Measurements from ENCODE around the gene PEAR1. TPM values are rescaled to one million over a fixed set of nuclear protein-coding genes. Genes with fewer than 3 reads are reported as not detected.

PEAR1 gene
- total RNA-seq, 1 experiment from 2014 or later, result 11.9 TPM

DNA sequence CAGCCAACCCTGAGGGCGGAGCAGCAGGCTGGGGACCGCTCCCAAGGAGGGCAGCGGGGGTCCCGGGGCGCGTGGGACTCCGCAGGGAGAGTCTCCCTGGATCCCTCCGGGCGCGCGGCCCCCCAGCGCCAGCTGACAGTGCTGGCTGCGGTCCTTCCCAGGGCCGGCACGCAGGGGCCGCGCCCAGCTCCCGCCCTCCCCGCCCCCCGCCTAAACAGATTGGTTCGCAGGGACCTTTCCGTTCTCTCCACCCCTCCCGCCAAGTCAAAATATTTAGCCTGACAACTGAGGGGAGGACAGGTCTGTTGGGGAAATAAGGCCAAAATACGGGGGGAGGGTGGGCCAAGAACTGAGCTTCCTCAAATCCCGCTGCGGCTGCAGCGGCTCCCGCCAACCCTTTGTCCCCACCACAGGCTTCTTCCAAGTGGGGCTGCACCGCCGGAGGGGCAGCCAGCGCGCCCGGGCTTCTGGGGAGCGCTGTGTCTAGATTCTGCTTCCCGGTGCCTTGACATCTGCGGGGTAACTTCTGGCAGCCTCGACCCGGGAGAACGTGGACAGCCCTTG, 34.5 kb upstream of the PEAR1 start, which contains the start of gene INSRR:
TSS of gene INSRR (minus strand) at position 159 of the 564 bp plus-strand sequence. CDS start 496 bp downstream, outside the sequence.
- no peaks in the 10 kb centered on the region for H3K79me2 ChIP-seq (ENCODE audit: low read length)
- H3K27me3 ChIP-seq (ENCODE audit: low read length), result peaks cover 45% of the 10 kb centered on the region
- no TSS peak for BruUV-seq (replicated peaks)
- H4K20me1 ChIP-seq (ENCODE audit: low read length), result no peaks in the 10 kb centered on the region
- peak within 1 kb of the TSS; percentile 92 for H3K4me2 ChIP-seq (ENCODE audit: low read length)
- H3K4me3 ChIP-seq (ENCODE audit: low read length), result peak within 1 kb of the TSS; percentile 63
- no peaks in the 10 kb centered on the region for H3K9me3 ChIP-seq (ENCODE audit: low read length)
- DNase-seq, result no peak
- ATAC-seq, result peak; percentile 7
- H3K9ac ChIP-seq (ENCODE audit: low read length), result no peak within 1 kb of the TSS
- POLR2A ChIA-PET (ENCODE audit: unreplicated experiment), result interaction anchor here (0.5 kb wide), 1 partner anchor 31 kb away, joined by 4 read pairs; no protein-coding TSS in a partner anchor
- intact Hi-C loops (cut with micrococcal nuclease), result loop anchor here (1.0 kb wide), 1 partner anchor 133 kb away; no protein-coding TSS in a partner anchor
- TF ChIP-seq EZH2 (IDR thresholded peaks at IDR 0.05; ENCODE audit: low read length, unreplicated experiment), result peak; percentile 64
- no peak for TF ChIP-seq EZH2phosphoT487 (IDR thresholded peaks at IDR 0.05; ENCODE audit: borderline replicate concordance, low read length)
- no peaks in the 10 kb centered on the region for H3K9me2 ChIP-seq (replicated peaks; ENCODE audit: low read length)
- H2AFZ ChIP-seq (ENCODE audit: low read length), result peak within 1 kb of the TSS; percentile 78
- CTCF ChIA-PET, result interaction anchor here (0.6 to 1.5 kb wide), 11 partner anchors 21 to 514 kb away, joined by 3 to 26 read pairs (median 4); partner anchors contain the start of genes METTL25B and PRCC
- H3K36me3 ChIP-seq (ENCODE audit: low read depth, low read length), result no peaks in the 10 kb centered on the region
- H3K27ac ChIP-seq (ENCODE audit: low read length), result no peak within 1 kb of the TSS
- peaks cover 22% of the 10 kb centered on the region for H3K4me1 ChIP-seq (ENCODE audit: insufficient read depth, low read length)
- no peaks in the 10 kb centered on the region for H3F3A ChIP-seq (ENCODE audit: low read length, unreplicated experiment)

DNA sequence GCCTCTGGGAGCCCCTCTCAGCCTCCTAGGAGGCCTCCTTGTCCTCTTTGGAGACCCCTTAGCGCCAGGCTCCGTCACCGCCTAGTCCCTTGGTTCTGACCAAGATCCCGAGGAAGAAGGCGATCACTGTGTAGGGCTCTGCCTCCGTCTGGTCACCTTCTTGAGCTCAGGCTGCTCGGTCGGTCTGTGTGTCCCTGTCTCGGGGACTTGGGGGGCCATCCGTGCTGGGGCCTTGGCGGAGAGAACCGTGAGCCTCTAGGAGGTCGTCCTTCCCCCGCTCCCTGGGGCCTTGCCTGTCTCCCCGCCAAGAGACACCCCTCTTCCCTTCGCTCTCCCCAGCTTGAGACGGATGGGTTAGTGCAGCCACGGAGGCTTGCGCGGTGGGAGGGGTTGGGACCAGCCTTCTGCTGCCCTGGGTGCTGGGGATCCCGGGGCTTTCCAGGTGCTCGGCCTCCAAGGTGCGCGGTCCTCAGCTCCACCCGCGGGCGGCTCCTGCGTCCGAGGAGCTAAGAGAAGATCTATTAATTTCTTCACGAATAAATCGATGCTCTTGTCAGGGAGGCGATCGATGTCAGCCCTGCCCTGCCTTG, 33.9 kb upstream of the PEAR1 start:
- Histone ChIP-seq H3K27ac (ENCODE audit: low read length) (no peak overlapping the region), H3K9me2 (replicated peaks; ENCODE audit: low read length) (no peaks in the 10 kb centered on the region), H3K4me1 (ENCODE audit: insufficient read depth, low read length) (peaks cover 22% of the 10 kb centered on the region), H3K4me2 (ENCODE audit: low read length) (peak overlapping the region; percentile 92), H3K36me3 (ENCODE audit: low read depth, low read length) (no peaks in the 10 kb centered on the region), H3K9me3 (ENCODE audit: low read length) (no peaks in the 10 kb centered on the region), H3F3A (ENCODE audit: low read length, unreplicated experiment) (no peaks in the 10 kb centered on the region), H3K4me3 (ENCODE audit: low read length) (peak overlapping the region; percentile 63), H4K20me1 (ENCODE audit: low read length) (no peaks in the 10 kb centered on the region), H3K9ac (ENCODE audit: low read length) (no peak overlapping the region), H3K27me3 (ENCODE audit: low read length) (peaks cover 45% of the 10 kb centered on the region), H3K79me2 (ENCODE audit: low read length) (no peaks in the 10 kb centered on the region), H2AFZ (ENCODE audit: low read length) (peak overlapping the region; percentile 78)
- TF ChIP-seq EZH2phosphoT487 (IDR thresholded peaks at IDR 0.05; ENCODE audit: borderline replicate concordance, low read length), result no peak
- TF ChIP-seq, protein P1, sequence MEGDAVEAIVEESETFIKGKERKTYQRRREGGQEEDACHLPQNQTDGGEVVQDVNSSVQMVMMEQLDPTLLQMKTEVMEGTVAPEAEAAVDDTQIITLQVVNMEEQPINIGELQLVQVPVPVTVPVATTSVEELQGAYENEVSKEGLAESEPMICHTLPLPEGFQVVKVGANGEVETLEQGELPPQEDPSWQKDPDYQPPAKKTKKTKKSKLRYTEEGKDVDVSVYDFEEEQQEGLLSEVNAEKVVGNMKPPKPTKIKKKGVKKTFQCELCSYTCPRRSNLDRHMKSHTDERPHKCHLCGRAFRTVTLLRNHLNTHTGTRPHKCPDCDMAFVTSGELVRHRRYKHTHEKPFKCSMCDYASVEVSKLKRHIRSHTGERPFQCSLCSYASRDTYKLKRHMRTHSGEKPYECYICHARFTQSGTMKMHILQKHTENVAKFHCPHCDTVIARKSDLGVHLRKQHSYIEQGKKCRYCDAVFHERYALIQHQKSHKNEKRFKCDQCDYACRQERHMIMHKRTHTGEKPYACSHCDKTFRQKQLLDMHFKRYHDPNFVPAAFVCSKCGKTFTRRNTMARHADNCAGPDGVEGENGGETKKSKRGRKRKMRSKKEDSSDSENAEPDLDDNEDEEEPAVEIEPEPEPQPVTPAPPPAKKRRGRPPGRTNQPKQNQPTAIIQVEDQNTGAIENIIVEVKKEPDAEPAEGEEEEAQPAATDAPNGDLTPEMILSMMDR (conservative IDR thresholded peaks at IDR 0.05; ENCODE audit: low read depth, low read length), result no peak
- TF ChIP-seq EZH2 (IDR thresholded peaks at IDR 0.05; ENCODE audit: low read length, unreplicated experiment), result no peak
- no TSS peak for BruUV-seq (replicated peaks)
- ChIA-PET CTCF (interaction anchor here (0.6 to 1.5 kb wide), 15 partner anchors 20 to 515 kb away, joined by 3 to 26 read pairs (median 4); partner anchors contain the start of genes METTL25B and PRCC), POLR2A (ENCODE audit: unreplicated experiment) (interaction anchor here (0.5 to 0.6 kb wide), 2 partner anchors 31 to 37 kb away, joined by 4 to 7 read pairs; no protein-coding TSS in a partner anchor)
- intact Hi-C loops (cut with micrococcal nuclease), result loop anchor here (1.0 kb wide), 3 partner anchors 31 to 133 kb away; no protein-coding TSS in a partner anchor
- DNase-seq, result peak; percentile 35
- peak; percentile 60 for ATAC-seq

DNA sequence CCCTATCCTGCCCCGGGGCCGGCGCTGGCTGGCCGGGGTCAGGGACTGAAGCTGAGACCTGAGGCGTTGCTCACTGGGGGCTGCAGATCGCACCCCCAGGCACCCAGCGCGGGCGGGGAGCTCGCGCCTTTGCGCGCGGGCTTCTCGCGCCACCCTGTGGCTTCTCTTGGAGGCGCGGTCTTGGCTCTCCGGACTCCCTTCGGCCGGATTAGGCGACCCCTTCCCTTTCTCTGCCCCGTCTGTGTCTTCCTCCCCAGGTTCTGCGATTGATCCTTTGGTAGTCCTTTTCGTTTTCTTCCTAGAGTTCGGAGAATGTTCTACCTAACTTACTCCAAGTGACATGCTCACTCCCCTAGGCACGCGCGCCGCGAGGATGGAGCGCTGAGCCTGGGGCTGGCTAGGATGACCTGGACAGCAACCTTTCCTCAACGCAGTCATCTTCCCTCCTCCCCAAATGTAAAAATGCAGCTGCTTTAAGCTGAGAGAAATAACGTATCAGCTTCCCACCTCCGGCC, 33.3 kb upstream of the PEAR1 start:
- Histone ChIP-seq H3K4me1 (ENCODE audit: insufficient read depth, low read length) (peaks cover 22% of the 10 kb centered on the region), H3K4me3 (ENCODE audit: low read length) (peak overlapping the region; percentile 63), H3K9ac (ENCODE audit: low read length) (no peak overlapping the region), H3F3A (ENCODE audit: low read length, unreplicated experiment) (no peaks in the 10 kb centered on the region), H3K36me3 (ENCODE audit: low read depth, low read length) (no peaks in the 10 kb centered on the region), H4K20me1 (ENCODE audit: low read length) (no peaks in the 10 kb centered on the region), H3K27ac (ENCODE audit: low read length) (no peak overlapping the region), H2AFZ (ENCODE audit: low read length) (peak overlapping the region; percentile 78), H3K9me2 (replicated peaks; ENCODE audit: low read length) (no peaks in the 10 kb centered on the region), H3K9me3 (ENCODE audit: low read length) (no peaks in the 10 kb centered on the region), H3K27me3 (ENCODE audit: low read length) (peaks cover 45% of the 10 kb centered on the region), H3K79me2 (ENCODE audit: low read length) (no peaks in the 10 kb centered on the region), H3K4me2 (ENCODE audit: low read length) (peak overlapping the region; percentile 92)
- TF ChIP-seq, protein P1 (conservative IDR thresholded peaks at IDR 0.05; ENCODE audit: low read depth, low read length), result peak; percentile 96
- no peak for TF ChIP-seq EZH2phosphoT487 (IDR thresholded peaks at IDR 0.05; ENCODE audit: borderline replicate concordance, low read length)
- ChIA-PET CTCF (interaction anchor here (0.5 to 1.5 kb wide), 11 partner anchors 21 to 171 kb away, joined by 3 to 26 read pairs (median 6); partner anchors contain the start of gene METTL25B), POLR2A (ENCODE audit: unreplicated experiment) (interaction anchor here (0.6 kb wide), 1 partner anchor 38 kb away, joined by 7 read pairs; no protein-coding TSS in a partner anchor)
- ATAC-seq (peak; percentile 66), DNase-seq (peak; percentile 65)
- BruUV-seq (replicated peaks), result no TSS peak
- intact Hi-C loops (cut with micrococcal nuclease), result loop anchor here (1.0 kb wide), 2 partner anchors 30 to 63 kb away; no protein-coding TSS in a partner anchor
